ENCODE data around the gene GIMAP2.
"Not testable (repeated sequence)": the region's sequence is repeated elsewhere in the genome, so short reads cannot be mapped to it uniquely, and the experiment has no call there.

The GIMAP2 gene

DNA sequence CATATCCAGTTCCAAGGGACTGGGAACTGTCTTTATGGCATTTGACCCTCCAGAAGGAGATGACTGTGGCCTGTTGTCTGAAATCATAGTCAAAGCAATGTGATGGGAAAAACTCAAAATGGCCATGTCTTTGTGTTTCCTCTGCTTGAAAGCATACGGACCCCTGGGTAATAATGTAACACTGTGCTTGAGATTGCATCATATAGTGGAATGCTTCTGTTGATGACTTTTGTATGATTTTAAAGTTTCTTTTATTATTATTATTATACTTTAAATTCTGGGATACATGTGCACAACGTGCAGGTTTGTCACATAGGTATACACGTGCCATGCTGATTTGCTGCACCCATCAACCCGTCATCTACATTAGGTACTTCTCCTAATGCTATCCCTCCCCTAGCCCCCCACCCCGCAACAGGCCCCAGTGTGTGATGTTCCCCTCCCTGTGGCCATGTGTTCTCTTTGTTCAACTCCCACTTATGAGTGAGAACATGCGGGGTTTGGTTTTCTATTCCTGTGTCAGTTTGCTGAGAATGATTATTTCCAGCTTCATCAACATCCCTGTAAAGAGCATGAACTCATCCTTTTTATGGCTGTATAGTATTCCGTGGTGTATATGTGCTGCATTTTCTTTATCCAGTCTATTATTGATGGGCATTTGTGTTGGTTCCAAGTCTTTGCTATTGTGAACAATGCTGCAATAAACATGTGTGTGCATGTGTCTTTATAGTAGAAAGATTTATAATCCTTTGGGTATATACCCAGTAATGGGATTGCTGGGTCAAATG lies 13.5 kb upstream of the GIMAP2 start:
- in situ Hi-C loops (cut with HindIII; ENCODE audit: low pct_ligation_motif_present, low pct_unique_long_range_greater_than_20kb, low sequenced_read_pairs); DNase-seq: not testable (repeated sequence)

GRCh38 chr7:150675714-150676113 lies 9.8 kb upstream of the GIMAP2 start:
- in situ Hi-C loops (cut with HindIII; ENCODE audit: low pct_ligation_motif_present, low pct_unique_long_range_greater_than_20kb, low sequenced_read_pairs): no loop called here
- DNase-seq: no peak

DNA sequence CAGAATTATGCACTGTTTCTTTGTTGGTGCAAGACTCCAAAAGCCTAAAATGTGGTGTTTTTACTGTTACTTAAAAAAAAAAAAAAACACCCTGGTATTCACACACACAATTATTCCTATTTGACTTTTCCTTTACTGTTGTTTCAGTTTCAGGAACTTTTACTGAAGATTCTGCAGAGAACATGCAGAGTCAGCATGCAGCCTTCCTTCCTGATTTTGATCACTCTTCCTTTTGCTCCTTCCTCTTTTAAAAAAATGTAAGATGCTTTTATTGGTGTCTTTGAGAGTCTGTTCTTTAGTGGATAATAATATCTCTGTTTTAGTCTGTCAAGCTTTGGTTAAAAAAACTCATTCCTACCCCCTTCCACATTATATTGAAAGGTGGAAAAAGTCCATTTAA lies 9.2 kb upstream of the GIMAP2 start:
- DNase-seq; in situ Hi-C loops (cut with HindIII; ENCODE audit: low pct_ligation_motif_present, low pct_unique_long_range_greater_than_20kb, low sequenced_read_pairs): not testable (repeated sequence)

DNA sequence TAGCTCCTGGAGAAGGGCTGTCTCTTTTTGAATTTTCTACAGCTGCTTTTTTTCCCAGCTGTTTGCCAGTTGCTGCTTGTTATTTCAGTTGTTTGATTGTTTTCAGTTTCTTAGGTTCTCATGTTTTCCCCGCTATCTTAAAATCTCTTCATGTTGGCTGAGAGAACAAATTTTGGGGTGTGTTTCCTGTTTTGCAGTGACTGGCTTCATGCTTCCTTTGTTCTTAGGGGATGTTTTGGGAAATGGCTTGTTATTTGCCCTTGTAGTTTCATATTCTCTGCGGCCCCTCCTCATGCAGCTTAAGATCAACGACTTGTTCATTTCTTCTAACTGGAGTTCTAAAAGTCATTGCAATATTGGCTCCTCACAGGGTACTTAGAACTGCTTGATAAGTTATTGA lies 8.7 kb upstream of the GIMAP2 start:
- in situ Hi-C loops (cut with HindIII; ENCODE audit: low pct_ligation_motif_present, low pct_unique_long_range_greater_than_20kb, low sequenced_read_pairs); DNase-seq: not testable (repeated sequence)

DNA sequence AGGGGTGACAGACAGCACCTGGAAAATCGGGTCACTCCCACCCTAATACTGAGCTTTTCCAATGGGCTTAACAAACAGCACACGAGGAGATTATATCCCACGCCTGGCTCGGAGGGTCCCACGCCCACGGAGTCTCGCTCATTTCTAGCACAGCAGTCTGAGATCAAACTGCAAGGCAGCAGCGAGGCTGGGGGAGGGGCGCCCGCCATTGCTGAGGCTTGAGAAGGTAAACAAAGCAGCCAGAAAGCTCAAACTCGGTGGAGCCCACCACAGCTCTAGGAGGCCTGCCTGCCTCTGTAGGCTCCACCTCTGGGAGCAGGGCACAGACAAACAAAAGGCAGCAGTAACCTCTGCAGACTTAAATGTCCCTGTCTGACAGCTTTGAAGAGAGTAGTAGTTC lies 6.9 kb upstream of the GIMAP2 start:
- in situ Hi-C loops (cut with HindIII; ENCODE audit: low pct_ligation_motif_present, low pct_unique_long_range_greater_than_20kb, low sequenced_read_pairs); DNase-seq: not testable (repeated sequence)

DNA sequence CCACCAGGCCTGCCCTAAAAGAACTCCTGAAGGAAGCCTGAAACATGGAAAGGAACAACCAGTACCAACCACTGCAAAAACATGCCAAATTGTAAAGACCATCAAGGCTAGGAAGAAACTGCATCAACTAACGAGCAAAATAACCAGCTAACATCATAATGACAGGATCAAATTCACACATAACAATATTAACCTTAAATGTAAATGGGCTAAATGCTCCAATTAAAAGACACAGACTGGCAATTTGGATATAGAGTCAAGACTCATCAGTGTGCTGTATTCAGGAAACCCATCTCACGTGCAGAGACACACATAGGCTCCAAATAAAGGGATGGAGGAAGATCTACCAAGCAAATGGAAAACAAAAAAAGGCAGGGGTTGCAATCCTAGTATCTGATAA lies 5.1 kb upstream of the GIMAP2 start:
- DNase-seq; in situ Hi-C loops (cut with HindIII; ENCODE audit: low pct_ligation_motif_present, low pct_unique_long_range_greater_than_20kb, low sequenced_read_pairs): not testable (repeated sequence)

- no peak for DNase-seq
- in situ Hi-C loops (cut with HindIII; ENCODE audit: low pct_ligation_motif_present, low pct_unique_long_range_greater_than_20kb, low sequenced_read_pairs): no loop called here
Observed at GRCh38 chr7:150686030-150686631, 625 bp downstream of the GIMAP2 start.

- in situ Hi-C loops (cut with HindIII; ENCODE audit: low pct_ligation_motif_present, low pct_unique_long_range_greater_than_20kb, low sequenced_read_pairs): no loop called here
- DNase-seq: no peak
Observed at GRCh38 chr7:150688630-150689029, 3.1 kb downstream of the GIMAP2 start.

DNA sequence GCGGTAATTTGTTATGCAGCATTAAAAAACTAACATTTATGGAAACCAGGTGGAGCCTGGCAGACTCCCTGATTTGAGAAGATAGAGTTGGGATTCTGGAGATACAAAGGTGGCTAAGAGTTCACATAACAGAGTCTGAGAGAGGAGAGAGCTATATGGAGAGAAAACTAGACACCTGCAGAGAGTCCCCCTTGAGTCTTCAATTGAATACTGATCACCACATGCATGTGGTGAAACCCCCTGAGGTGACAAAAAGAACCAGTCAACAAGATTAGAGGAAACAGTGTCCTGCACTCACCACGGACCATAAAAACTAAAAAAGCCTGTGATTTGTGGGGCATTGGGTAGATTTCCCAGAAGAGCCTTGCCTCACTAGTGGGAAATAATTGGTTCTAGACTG lies 10.1 kb downstream of the GIMAP2 start:
- DNase-seq: no peak
- in situ Hi-C loops (cut with HindIII; ENCODE audit: low pct_ligation_motif_present, low pct_unique_long_range_greater_than_20kb, low sequenced_read_pairs): no loop called here

GRCh38 chr7:150703209-150703608 lies 17.7 kb downstream of the GIMAP2 start:
- in situ Hi-C loops (cut with HindIII; ENCODE audit: low pct_ligation_motif_present, low pct_unique_long_range_greater_than_20kb, low sequenced_read_pairs): no loop called here
- no peak for DNase-seq

DNA sequence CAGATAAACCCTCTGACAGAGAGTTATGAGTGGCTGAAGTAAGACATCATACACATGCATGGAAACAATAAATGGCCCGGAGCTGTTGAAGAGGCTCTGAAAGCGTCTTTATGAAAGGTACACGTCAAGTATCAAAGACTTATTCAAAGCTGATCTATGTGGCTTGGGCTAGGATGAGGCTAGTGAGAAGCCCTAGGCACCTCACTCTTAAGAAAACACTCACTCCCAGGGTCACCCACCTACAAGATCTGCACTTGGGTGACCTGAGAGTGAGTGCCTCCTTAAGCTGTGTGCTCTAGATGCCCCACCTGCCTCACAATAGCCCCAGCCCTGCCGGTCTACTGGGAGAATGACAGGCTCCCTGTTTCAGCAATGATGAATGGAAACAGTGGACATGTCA lies 29.8 kb downstream of the GIMAP2 start:
- DNase-seq: no peak
- in situ Hi-C loops (cut with HindIII; ENCODE audit: low pct_ligation_motif_present, low pct_unique_long_range_greater_than_20kb, low sequenced_read_pairs): no loop called here

DNA sequence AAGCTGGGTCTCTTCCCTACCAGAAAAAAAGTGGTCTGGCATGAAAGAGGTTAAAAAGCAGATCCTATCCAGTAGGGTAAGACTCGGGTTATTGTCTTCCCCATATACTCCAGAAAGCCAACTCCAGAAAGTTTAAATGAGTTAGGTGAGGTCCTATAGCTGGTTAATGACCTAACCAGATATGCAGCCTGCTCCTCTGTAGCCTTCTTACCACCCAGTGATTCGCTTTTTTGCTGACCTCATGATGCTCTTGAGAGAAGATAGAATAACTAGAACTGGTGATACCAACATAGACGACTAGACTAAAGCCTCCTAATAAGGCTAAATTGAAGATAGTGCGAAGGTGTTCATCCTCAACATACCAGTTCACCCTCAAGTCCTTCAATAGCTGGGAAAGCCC lies 30.2 kb downstream of the GIMAP2 start:
- no peak for DNase-seq
- in situ Hi-C loops (cut with HindIII; ENCODE audit: low pct_ligation_motif_present, low pct_unique_long_range_greater_than_20kb, low sequenced_read_pairs): no loop called here

- in situ Hi-C loops (cut with HindIII; ENCODE audit: low pct_ligation_motif_present, low pct_unique_long_range_greater_than_20kb, low sequenced_read_pairs): no loop called here
- DNase-seq: no peak
Observed at GRCh38 chr7:150716368-150716767, 30.9 kb downstream of the GIMAP2 start, which contains the start of gene GIMAP1. GIMAP1 (plus strand) TSS chr7:150716613; CDS start chr7:150719048, 2,435 bp downstream.

GRCh38 chr7:150716939-150717338 lies 31.4 kb downstream of the GIMAP2 start:
- in situ Hi-C loops (cut with HindIII; ENCODE audit: low pct_ligation_motif_present, low pct_unique_long_range_greater_than_20kb, low sequenced_read_pairs): no loop called here
- DNase-seq: no peak

- no peak for DNase-seq
- in situ Hi-C loops (cut with HindIII; ENCODE audit: low pct_ligation_motif_present, low pct_unique_long_range_greater_than_20kb, low sequenced_read_pairs): no loop called here
Observed at GRCh38 chr7:150717814-150718420, 32.4 kb downstream of the GIMAP2 start.

DNA sequence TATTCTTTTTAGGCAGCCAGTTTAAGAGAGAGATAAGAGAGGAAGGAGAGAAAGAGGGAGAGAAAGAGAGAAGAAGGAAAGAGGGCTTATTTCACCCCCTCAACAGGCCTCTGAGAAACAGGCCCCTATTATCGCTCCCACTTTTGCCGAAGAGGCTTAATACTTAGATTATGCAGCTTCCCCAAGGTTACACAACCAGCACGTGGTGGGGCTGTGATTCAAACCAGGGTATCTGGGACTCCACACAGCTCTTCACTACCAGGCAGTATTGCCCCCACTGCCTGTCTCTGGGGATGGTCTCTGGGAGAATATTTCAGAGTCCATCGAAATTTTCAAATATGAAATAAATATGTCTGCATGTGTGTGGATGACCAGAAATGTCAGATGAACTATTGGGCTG lies 33.9 kb downstream of the GIMAP2 start:
- DNase-seq: no peak
- in situ Hi-C loops (cut with HindIII; ENCODE audit: low pct_ligation_motif_present, low pct_unique_long_range_greater_than_20kb, low sequenced_read_pairs): no loop called here

- in situ Hi-C loops (cut with HindIII; ENCODE audit: low pct_ligation_motif_present, low pct_unique_long_range_greater_than_20kb, low sequenced_read_pairs): no loop called here
- no peak for DNase-seq
Observed at GRCh38 chr7:150719960-150720891, 34.7 kb downstream of the GIMAP2 start.

GRCh38 chr7:150721970-150722373 lies 36.5 kb downstream of the GIMAP2 start:
- in situ Hi-C loops (cut with HindIII; ENCODE audit: low pct_ligation_motif_present, low pct_unique_long_range_greater_than_20kb, low sequenced_read_pairs): no loop called here

More at GRCh38 chr7:150721970-150722373, 36.5 kb downstream of the GIMAP2 start:
- DNase-seq: no peak

Measured in ACHN (cell line).